Superior temporal gyrus (tissue), 1 donor: ENCODE data around the gene HDAC9.

ENCODE experiments used
- DNase-seq: peaks from one replicate; pipeline ENCODE4 v3.0.0-alpha.2; 2016; ENCODE audit errors: extremely low spot score

The HDAC9 gene

DNA sequence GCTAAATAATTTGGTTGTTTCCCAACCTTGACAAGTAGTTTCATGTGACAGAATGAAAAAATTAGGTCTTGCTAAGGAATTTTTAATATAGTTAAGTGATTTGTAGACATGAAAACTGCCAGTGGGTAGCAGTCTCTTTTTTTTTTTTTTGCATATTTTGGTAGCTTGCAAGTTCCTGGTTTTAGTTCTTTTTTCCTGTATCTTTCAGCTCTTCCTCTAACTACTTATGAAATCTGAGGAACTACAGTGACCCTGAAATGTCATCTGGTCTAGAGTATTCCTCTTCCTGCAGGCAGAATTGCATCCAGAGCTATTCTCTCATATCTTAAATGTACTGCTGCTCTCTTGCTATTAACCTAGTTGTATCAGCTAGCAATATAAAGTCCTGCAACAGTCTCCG is 160.4 kb downstream of the HDAC9 start:
- DNase-seq, result no peak

GRCh38 chr7:18656362-18656761 is 160.8 kb downstream of the HDAC9 start:
- DNase-seq, result no peak

GRCh38 chr7:18659746-18660145 is 164.2 kb downstream of the HDAC9 start:
- no peak for DNase-seq

DNA sequence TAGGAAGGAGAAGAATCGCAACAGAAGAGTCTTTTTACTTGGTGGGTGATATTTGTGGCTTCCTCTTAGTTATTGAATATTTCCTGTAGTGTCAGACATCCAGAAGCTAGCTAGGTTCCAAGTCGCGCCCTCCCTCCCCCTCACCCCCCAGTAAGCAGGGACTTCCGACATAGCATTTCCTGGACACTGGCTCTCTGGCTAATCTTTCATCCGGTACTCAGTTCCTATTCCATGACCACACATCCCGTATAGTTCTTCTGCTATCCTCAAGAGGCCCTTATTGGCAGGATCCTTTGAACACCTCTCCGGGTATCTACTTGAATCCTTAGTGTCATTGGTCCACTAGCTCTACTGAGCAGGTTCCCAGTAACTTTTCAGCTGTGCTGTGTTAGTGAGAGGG is 167.8 kb downstream of the HDAC9 start:
- DNase-seq, result no peak

GRCh38 chr7:18666107-18666728 is 170.7 kb downstream of the HDAC9 start:
- peak; percentile 91 for DNase-seq

DNA sequence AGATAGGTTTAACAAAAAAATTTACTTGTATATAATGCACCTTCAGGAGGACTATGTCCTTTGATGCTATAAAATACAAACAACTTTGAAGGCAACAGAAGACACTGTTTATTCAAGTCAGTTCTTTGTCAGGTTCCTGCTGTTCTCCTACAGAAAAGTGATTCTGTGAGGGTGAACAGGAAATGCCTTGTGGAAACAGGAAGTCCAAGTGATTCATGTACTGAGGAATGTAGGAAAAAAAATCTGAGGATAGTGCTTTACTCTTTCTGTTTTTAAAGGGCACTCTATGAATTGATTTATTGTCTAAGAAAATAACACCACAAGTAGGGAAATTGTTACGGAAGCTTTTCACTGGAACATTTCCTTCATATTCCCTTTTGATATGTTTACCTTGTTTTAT is 171.9 kb downstream of the HDAC9 start:
- DNase-seq, result no peak

DNA sequence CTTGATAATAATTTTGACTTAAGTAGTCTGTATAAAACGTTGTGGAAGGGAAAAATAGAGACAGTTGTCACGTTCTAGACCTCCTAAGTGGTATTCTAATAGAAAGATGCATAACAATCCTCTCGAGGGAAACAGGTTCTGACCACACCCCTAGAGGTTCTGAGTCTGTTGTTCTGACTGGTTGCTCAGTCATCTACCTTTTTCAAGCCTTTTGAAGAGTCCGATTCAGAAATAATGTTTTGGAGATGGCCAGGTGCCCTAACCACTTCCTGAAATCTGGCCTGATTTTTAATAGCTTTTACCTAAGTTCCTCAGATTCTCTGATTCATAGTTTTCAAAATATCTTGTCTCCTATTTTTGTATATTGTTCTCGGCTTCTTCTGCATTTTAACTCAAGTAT is 175.6 kb downstream of the HDAC9 start:
- DNase-seq, result no peak

- no peak for DNase-seq
Observed at GRCh38 chr7:18675579-18675978, 180.0 kb downstream of the HDAC9 start.

- no peak for DNase-seq
Observed at GRCh38 chr7:18679261-18679660, 183.7 kb downstream of the HDAC9 start.

- peak; percentile 59 for DNase-seq
Observed at GRCh38 chr7:18680576-18680975, 185.0 kb downstream of the HDAC9 start.

GRCh38 chr7:18684916-18685315 is 189.4 kb downstream of the HDAC9 start:
- no peak for DNase-seq

GRCh38 chr7:18685971-18686370 is 190.4 kb downstream of the HDAC9 start:
- no peak for DNase-seq

GRCh38 chr7:18689551-18689950 is 194.0 kb downstream of the HDAC9 start:
- DNase-seq, result no peak

- no peak for DNase-seq
Observed at GRCh38 chr7:18693406-18693805, 197.9 kb downstream of the HDAC9 start.

- no peak for DNase-seq
Observed at GRCh38 chr7:18693816-18694215, 198.3 kb downstream of the HDAC9 start.

DNA sequence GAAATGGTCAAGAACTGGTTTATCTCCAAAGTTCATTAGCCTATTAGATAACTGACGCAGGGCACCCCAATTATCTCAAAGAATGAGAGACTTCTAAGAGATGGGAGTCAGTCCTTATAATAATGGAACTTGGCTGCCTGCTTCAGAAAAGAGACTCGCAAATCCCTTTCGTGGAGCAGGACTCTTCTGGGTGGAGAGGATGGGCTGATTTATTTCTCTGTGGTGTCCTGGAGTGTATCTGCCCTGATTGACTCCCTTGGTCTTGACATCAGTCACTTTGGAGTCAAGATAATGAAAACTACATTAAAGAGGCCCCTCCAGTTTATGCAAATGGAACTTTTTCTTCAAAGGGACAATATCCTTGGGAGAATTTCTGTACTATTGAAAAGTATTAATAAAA is 198.9 kb downstream of the HDAC9 start:
- DNase-seq, result no peak

GRCh38 chr7:18694911-18695310 is 199.4 kb downstream of the HDAC9 start:
- DNase-seq, result no peak

DNA sequence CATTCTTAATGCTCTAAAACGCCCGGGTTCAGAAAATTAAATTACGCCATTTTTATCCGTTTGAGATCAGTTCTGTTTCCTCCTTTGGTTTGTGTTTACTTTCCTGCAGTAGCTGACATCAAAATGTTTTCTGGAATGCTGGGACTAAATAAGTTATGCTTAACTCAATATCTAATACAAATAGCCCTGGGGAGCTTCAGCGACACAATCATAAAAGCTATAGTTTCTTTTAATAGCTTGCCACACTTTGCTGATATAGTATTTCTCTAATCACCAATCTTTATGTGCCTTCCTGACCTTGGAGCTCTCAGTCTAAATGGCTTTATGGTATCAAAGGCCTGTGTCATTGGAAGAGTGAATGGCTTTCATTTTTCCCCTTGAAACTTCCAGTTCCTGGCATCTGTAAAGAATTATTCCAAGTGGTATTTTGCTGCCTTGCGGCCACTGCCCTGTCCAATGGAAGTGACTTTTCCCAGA is 202.7 kb downstream of the HDAC9 start:
- no peak for DNase-seq

GRCh38 chr7:18700147-18700546 is 204.6 kb downstream of the HDAC9 start:
- DNase-seq, result no peak

DNA sequence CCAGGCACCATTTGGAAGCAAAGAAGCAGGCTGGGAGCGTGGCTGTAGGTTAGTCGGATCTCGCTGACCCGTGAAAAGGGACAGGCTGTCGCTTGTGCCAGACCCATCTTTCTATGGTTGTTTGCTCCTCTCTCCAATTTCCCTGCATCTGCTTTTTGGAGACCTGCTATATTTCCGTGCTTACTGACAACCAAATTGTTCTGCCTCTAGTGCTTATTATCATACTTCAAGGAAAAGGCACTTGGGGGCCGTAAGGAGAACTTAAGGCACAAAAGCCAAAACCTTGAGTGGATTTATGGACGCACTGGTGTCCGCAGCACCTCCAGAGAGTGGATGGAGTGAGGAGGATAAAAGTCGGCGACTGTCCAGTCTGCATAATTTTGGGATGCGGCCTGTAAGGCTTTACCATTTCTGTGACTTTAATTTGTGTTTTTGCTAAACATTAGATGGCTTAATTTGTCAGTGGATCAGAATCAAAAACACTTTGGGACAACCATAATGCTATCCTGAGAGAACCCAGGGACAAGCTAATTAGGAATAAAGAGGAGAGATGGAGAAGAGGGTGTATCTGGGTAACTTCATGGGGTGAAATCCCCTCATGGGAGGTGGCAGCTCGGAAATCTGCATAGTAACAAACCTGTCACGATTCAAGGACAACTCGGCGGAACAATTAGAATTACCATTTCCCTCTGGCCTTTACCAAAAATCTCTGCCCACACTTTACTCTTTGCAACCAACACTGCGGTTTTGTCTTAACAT is 206.7 kb downstream of the HDAC9 start:
- no peak for DNase-seq

GRCh38 chr7:18703685-18704084 is 208.1 kb downstream of the HDAC9 start:
- DNase-seq, result no peak

DNA sequence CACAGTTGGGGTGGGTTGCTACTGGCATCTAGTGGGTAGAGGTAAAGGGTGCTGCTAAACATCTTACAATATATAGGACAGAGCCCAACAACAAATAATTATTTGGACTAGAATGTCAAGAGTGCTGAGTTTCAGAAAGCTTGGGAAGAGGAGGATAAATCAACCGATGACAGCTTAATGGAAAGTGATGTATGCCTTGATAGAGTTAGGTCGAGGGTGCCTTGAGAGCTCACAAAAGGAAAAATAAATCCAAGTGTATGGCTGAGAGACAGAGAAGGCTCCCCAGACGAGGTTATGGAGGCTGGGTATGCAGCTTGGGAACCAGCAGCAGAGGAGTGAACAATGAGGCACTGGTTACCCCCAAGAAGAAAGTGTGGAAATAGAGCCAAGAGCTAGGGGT is 211.1 kb downstream of the HDAC9 start:
- DNase-seq, result no peak

DNA sequence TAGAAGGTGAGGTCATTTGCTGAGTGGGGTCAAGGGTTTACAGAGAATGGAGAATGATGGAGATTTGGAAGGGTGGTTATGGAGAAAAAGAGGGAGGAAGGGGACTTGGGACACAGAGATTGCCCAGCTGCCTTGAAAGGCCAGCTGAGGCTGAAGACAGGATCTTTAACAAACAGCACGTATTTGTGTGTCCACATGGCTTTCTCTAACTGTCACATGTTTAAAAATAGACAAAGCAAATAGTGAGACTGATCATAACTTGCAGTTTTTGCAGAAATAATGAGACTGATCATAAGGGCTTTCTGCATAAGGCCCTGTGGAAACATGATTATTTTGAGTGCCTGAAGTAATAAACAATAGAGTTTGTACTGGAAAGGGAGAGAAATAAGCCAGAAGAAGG is 212.7 kb downstream of the HDAC9 start:
- DNase-seq, result no peak

DNA sequence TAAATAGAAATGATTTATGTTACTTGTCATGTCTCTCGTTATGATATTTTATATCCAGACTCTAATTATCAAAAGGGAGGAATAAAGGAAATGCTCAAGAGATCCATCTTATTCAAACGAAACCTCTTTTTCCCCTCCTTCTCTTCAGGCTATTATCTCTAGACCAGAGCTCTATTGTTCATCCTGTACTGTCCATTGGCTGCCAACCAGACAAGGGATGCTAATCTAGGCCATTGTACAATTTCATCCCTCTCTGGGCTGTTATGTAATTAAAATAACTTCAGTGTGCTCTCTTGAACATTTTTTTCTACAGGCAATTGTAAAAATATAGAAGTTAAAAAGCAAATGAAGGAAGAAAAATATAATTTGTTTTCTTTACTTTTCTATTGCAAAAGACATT is 220.4 kb downstream of the HDAC9 start:
- peak; percentile 61 for DNase-seq
